Naive thymus-derived CD4-positive, alpha-beta T cell (primary cell): Measurements from ENCODE around the gene CAB39. TPM values are rescaled to one million over a fixed set of nuclear protein-coding genes. Genes with fewer than 3 reads are reported as not detected.

Source experiments
- ATAC-seq: fragments of 150-1000 bp; cut with Tn5 transposase; 2 replicates; pipeline ENCODE4 v1.10.0; 2021; ENCODE audit warnings: mild to moderate bottlenecking, moderate library complexity
- CTCF ChIA-PET: fragments of 350-600 bp; sonication (Branson Sonifier 250); formaldehyde crosslinking; loops from one replicate; lab custom pipeline; 2021; ENCODE audit warnings: antibody characterized with exemption; lab: Charles Lee
- POLR2A ChIA-PET: fragments of 350-600 bp; sonication (Branson Sonifier 250); formaldehyde crosslinking; loops from one replicate; lab custom pipeline; 2021; ENCODE audit warnings: antibody characterized with exemption, inconsistent platforms; lab: Charles Lee
- DNase-seq, 9 donors: peaks; one replicate each; pipeline versions ENCODE4 v3.0.0 to v3.0.0-alpha.2; 2020 to 2022; ENCODE audit warnings: mixed read lengths in 1 of 9
- H3K27ac ChIP-seq: one replicate; pipeline ENCODE4 v1.7.0; 2013; ENCODE audit warnings: mild to moderate bottlenecking, low read depth, low read length, moderate library complexity
- H3K27me3 ChIP-seq, 2 donors: one replicate each; pipeline ENCODE4 v1.7.0; 2013; ENCODE audit warnings: low read length in 2 of 2, mild to moderate bottlenecking in 2 of 2, moderate library complexity in 2 of 2; ENCODE audit not compliant: control insufficient read depth in 2 of 2, insufficient read depth in 2 of 2
- H3K36me3 ChIP-seq, 3 experiments: 1 replicate in 2 of 3; 2 replicates in 1 of 3; pipeline ENCODE4 v1.7.0; 2013; ENCODE audit warnings: low read length in 3 of 3, mild to moderate bottlenecking in 3 of 3, moderate library complexity in 1 of 3; ENCODE audit not compliant: insufficient read depth in 3 of 3, control insufficient read depth in 2 of 3
- H3K4me1 ChIP-seq, 2 donors: one replicate each; pipeline ENCODE4 v1.7.0; 2013; ENCODE audit warnings: low read length in 2 of 2, mild to moderate bottlenecking in 2 of 2, moderate library complexity in 1 of 2; ENCODE audit not compliant: control insufficient read depth in 2 of 2, insufficient read depth in 2 of 2
- H3K4me3 ChIP-seq: 2 replicates; pipeline ENCODE4 v1.7.0; 2013; ENCODE audit warnings: mild to moderate bottlenecking, low read length
- H3K9me3 ChIP-seq, 3 experiments: 1 replicate in 2 of 3; 2 replicates in 1 of 3; pipeline ENCODE4 v1.7.0; 2013; ENCODE audit warnings: low read length in 3 of 3; ENCODE audit not compliant: control insufficient read depth in 2 of 3
- H3K27ac Mint-ChIP-seq, 9 donors: one replicate each; pipeline ENCODE4 v1.8.0; 2020 to 2022; ENCODE audit warnings: mixed read lengths in 9 of 9, mild to moderate bottlenecking in 8 of 9, moderate library complexity in 5 of 9, inconsistent platforms in 2 of 9
- H3K27me3 Mint-ChIP-seq, 5 donors: one replicate each; pipeline ENCODE4 v1.8.0; 2021 to 2022; ENCODE audit warnings: mixed read lengths in 5 of 5, mild to moderate bottlenecking in 1 of 5
- H3K36me3 Mint-ChIP-seq, 5 donors: one replicate each; pipeline ENCODE4 v1.8.0; 2020 to 2022; ENCODE audit warnings: mixed read lengths in 5 of 5, mild to moderate bottlenecking in 3 of 5, inconsistent platforms in 1 of 5
- H3K4me1 Mint-ChIP-seq, 7 donors: one replicate each; pipeline ENCODE4 v1.8.0; 2020 to 2022; ENCODE audit warnings: mixed read lengths in 7 of 7, mild to moderate bottlenecking in 3 of 7, inconsistent platforms in 1 of 7
- H3K4me3 Mint-ChIP-seq, 10 donors: one replicate each; pipeline ENCODE4 v1.8.0; 2020 to 2022; ENCODE audit warnings: mild to moderate bottlenecking in 10 of 10, mixed read lengths in 10 of 10, moderate library complexity in 6 of 10, inconsistent platforms in 2 of 10
- H3K9me3 Mint-ChIP-seq, 11 donors: one replicate each; pipeline ENCODE4 v1.8.0; 2020 to 2022; ENCODE audit warnings: mixed read lengths in 11 of 11, mild to moderate bottlenecking in 4 of 11, inconsistent platforms in 1 of 11, moderate library complexity in 1 of 11
- intact Hi-C, 2 donors: fragments of 100-400 bp; cut with micrococcal nuclease; formaldehyde crosslinking; loops; one replicate each; pipeline ENCODE4 v1.15.1; 2023
- polyA plus RNA-seq, 2 donors: library from polyadenylated mRNA; unstranded; fragments of 300-500 nt; fragmentation: Illumina TruSeq; gene quantifications; one replicate each; pipeline ENCODE4 v1.2.3, GENCODE V29; 2021
- total RNA-seq, 6 experiments: library from RNA in 5 of 6; stranded (reverse) in 5 of 6; gene quantifications; 1 replicate in 5 of 6; 2 replicates in 1 of 6; pipeline ENCODE4 v1.2.3 and lab custom pipeline; 2021 to 2026

CAB39 gene
- total and polyA plus RNA-seq, 7 experiments from 2014 or later, result 71.0 to 186 (median 79.4) TPM

GRCh38 chr2:230666885-230667712, 45.5 kb upstream of the CAB39 start:
- Mint-ChIP-seq H3K4me3 (peak overlapping the region in 1 of 10 donors; percentile 5), H3K36me3 (peaks cover 0 to 8% (median 0%) of the 10 kb centered on the region in 5 donors), H3K27me3 (no peaks in the 10 kb centered on the region), H3K9me3 (peaks cover 0 to 1% (median 0%) of the 10 kb centered on the region in 11 donors), H3K4me1 (peaks cover 55 to 91% (median 77%) of the 10 kb centered on the region in 7 donors), H3K27ac (peak overlapping the region in 2 of 9 donors; percentile 38 to 89)
- intact Hi-C loops, result no loop called here
- no peak for DNase-seq
- Histone ChIP-seq H3K27me3 (no peaks in the 10 kb centered on the region), H3K4me1 (peaks cover 50 to 62% of the 10 kb centered on the region in 2 donors), H3K9me3 (no peaks in the 10 kb centered on the region), H3K27ac (no peak overlapping the region), H3K36me3 (no peaks in the 10 kb centered on the region), H3K4me3 (no peak overlapping the region)
- ATAC-seq, result peak; percentile 76
- ChIA-PET CTCF (no interaction called here), POLR2A (no interaction called here)

- Histone ChIP-seq H3K4me1 (peaks cover 38 to 50% of the 10 kb centered on the region in 2 donors), H3K27me3 (no peaks in the 10 kb centered on the region), H3K9me3 (no peaks in the 10 kb centered on the region), H3K27ac (no peak overlapping the region), H3K36me3 (no peaks in the 10 kb centered on the region), H3K4me3 (no peak overlapping the region)
- H3K4me1 Mint-ChIP-seq, result peaks cover 43 to 78% (median 64%) of the 10 kb centered on the region in 7 donors
- H3K27me3 Mint-ChIP-seq, result no peaks in the 10 kb centered on the region
- peak in 1 of 9 donors; percentile 54 for DNase-seq
- H3K36me3 Mint-ChIP-seq, result peaks cover 0 to 5% (median 0%) of the 10 kb centered on the region in 5 donors
- intact Hi-C loops, result no loop called here
- H3K9me3 Mint-ChIP-seq, result peaks cover 0 to 1% (median 0%) of the 10 kb centered on the region in 11 donors
- H3K27ac Mint-ChIP-seq, result peak overlapping the region in 3 of 9 donors; percentile 10 to 89 (median 55)
- ChIA-PET POLR2A (no interaction called here), CTCF (interaction anchor here (1.3 kb wide), 1 partner anchor 46 kb away, joined by 5 read pairs; no protein-coding TSS in a partner anchor)
- ATAC-seq, result peak; percentile 55
- peak overlapping the region in 5 of 10 donors; percentile 7 to 53 (median 45) for H3K4me3 Mint-ChIP-seq
Measured at GRCh38 chr2:230668184-230668938, 44.3 kb upstream of the CAB39 start.

- no peaks in the 10 kb centered on the region for H3K36me3 ChIP-seq
- intact Hi-C loops, result no loop called here
- ATAC-seq, result no peak
- H3K9me3 Mint-ChIP-seq, result peaks cover 0 to 1% (median 0%) of the 10 kb centered on the region in 11 donors
- no peaks in the 10 kb centered on the region for H3K27me3 Mint-ChIP-seq
- H3K4me1 Mint-ChIP-seq, result peaks cover 39 to 74% (median 58%) of the 10 kb centered on the region in 7 donors
- POLR2A ChIA-PET, result no interaction called here
- H3K4me3 Mint-ChIP-seq, result peak overlapping the region in 4 of 10 donors; percentile 7 to 52 (median 28)
- no peak overlapping the region for H3K27ac ChIP-seq
- H3K27ac Mint-ChIP-seq, result peak overlapping the region in 4 of 9 donors; percentile 31 to 89 (median 50)
- no peaks in the 10 kb centered on the region for H3K9me3 ChIP-seq
- no peaks in the 10 kb centered on the region for H3K27me3 ChIP-seq
- peaks cover 32 to 44% of the 10 kb centered on the region in 2 donors for H3K4me1 ChIP-seq
- peaks cover 0 to 5% (median 0%) of the 10 kb centered on the region in 5 donors for H3K36me3 Mint-ChIP-seq
- CTCF ChIA-PET, result interaction anchor here (1.3 kb wide), 1 partner anchor 45 kb away, joined by 5 read pairs; no protein-coding TSS in a partner anchor
- DNase-seq, result no peak
- no peak overlapping the region for H3K4me3 ChIP-seq
Measured at GRCh38 chr2:230668939-230669303, 43.7 kb upstream of the CAB39 start.

GRCh38 chr2:230669386-230669950, 43.2 kb upstream of the CAB39 start:
- H3K36me3 Mint-ChIP-seq, result peaks cover 0 to 5% (median 0%) of the 10 kb centered on the region in 5 donors
- peak overlapping the region in 4 of 9 donors; percentile 31 to 66 (median 50) for H3K27ac Mint-ChIP-seq

GRCh38 chr2:230671117-230671516, 41.5 kb upstream of the CAB39 start:
- ATAC-seq (no peak), DNase-seq (no peak)
- Histone ChIP-seq H3K9me3 (no peaks in the 10 kb centered on the region), H3K27me3 (no peaks in the 10 kb centered on the region), H3K36me3 (no peaks in the 10 kb centered on the region), H3K4me1 (peaks cover 20 to 29% of the 10 kb centered on the region in 2 donors), H3K4me3 (no peak overlapping the region), H3K27ac (no peak overlapping the region)
- Mint-ChIP-seq H3K9me3 (peaks cover 0 to 1% (median 0%) of the 10 kb centered on the region in 11 donors), H3K27ac (peak overlapping the region in 1 of 9 donors; percentile 62), H3K36me3 (peaks cover 0 to 7% (median 0%) of the 10 kb centered on the region in 5 donors), H3K4me3 (no peak overlapping the region), H3K27me3 (no peaks in the 10 kb centered on the region), H3K4me1 (peaks cover 29 to 76% (median 45%) of the 10 kb centered on the region in 7 donors)
- CTCF ChIA-PET, result interaction anchor here (0.6 kb wide), 1 partner anchor 15 kb away, joined by 3 read pairs; no protein-coding TSS in a partner anchor
- intact Hi-C loops, result no loop called here
- POLR2A ChIA-PET, result no interaction called here

More at GRCh38 chr2:230669386-230669950, 43.2 kb upstream of the CAB39 start:
- ChIA-PET CTCF (interaction anchor here (1.3 kb wide), 1 partner anchor 44 kb away, joined by 5 read pairs; no protein-coding TSS in a partner anchor), POLR2A (interaction anchor here (0.5 kb wide), 1 partner anchor 24 kb away, joined by 4 read pairs; no protein-coding TSS in a partner anchor)
- Mint-ChIP-seq H3K9me3 (peaks cover 0 to 1% (median 0%) of the 10 kb centered on the region in 11 donors), H3K27me3 (no peaks in the 10 kb centered on the region), H3K4me1 (peaks cover 35 to 72% (median 53%) of the 10 kb centered on the region in 7 donors), H3K4me3 (peak overlapping the region in 1 of 10 donors; percentile 52)
- no peaks in the 10 kb centered on the region for H3K9me3 ChIP-seq
- no peak for ATAC-seq
- H3K4me3 ChIP-seq, result no peak overlapping the region
- intact Hi-C loops, result no loop called here
- no peak for DNase-seq
- H3K4me1 ChIP-seq, result peaks cover 27 to 39% of the 10 kb centered on the region in 2 donors
- H3K27me3 ChIP-seq, result no peaks in the 10 kb centered on the region
- H3K36me3 ChIP-seq, result no peaks in the 10 kb centered on the region
- no peak overlapping the region for H3K27ac ChIP-seq

- Mint-ChIP-seq H3K27me3 (no peaks in the 10 kb centered on the region), H3K36me3 (peaks cover 0 to 18% (median 0%) of the 10 kb centered on the region in 5 donors), H3K4me3 (no peak overlapping the region), H3K4me1 (peaks cover 26 to 73% (median 34%) of the 10 kb centered on the region in 7 donors), H3K9me3 (peaks cover 0 to 9% (median 3%) of the 10 kb centered on the region in 11 donors), H3K27ac (no peak overlapping the region)
- H3K36me3 ChIP-seq, result no peaks in the 10 kb centered on the region
- H3K27me3 ChIP-seq, result no peaks in the 10 kb centered on the region
- peaks cover 14 to 15% of the 10 kb centered on the region in 2 donors for H3K4me1 ChIP-seq
- no peak overlapping the region for H3K4me3 ChIP-seq
- ATAC-seq (no peak), DNase-seq (no peak)
- ChIA-PET POLR2A (no interaction called here), CTCF (no interaction called here)
- no peak overlapping the region for H3K27ac ChIP-seq
- intact Hi-C loops, result no loop called here
- H3K9me3 ChIP-seq, result no peaks in the 10 kb centered on the region
Measured at GRCh38 chr2:230672836-230673235, 39.8 kb upstream of the CAB39 start.
